Transverse colon (tissue), 4 donors: ENCODE measurements around the gene TLE6. TPM values are rescaled to one million over a fixed set of nuclear protein-coding genes. Genes with fewer than 3 reads are reported as not detected.

Source experiments
- DNase-seq: peaks from one replicate; pipeline ENCODE4 v3.0.0-alpha.2; 2019
- H3K27ac ChIP-seq, 4 donors: fragments of 200-600 bp; sonication (generic); 2 replicates each; pipeline ENCODE4 v1.5.1; 2016 to 2018; ENCODE audit warnings: inconsistent platforms in 4 of 4
- H3K27me3 ChIP-seq: fragments of 200-600 bp; sonication (generic); 2 replicates; pipeline ENCODE4 v1.5.1; 2017; ENCODE audit warnings: inconsistent platforms
- H3K36me3 ChIP-seq, 4 donors: fragments of 200-600 bp; sonication (generic); 2 replicates each; pipeline ENCODE4 v1.5.1; 2017 to 2019; ENCODE audit warnings: inconsistent platforms in 4 of 4
- H3K4me1 ChIP-seq, 4 donors: fragments of 200-600 bp; sonication (generic); 2 replicates each; pipeline ENCODE4 v1.5.1; 2017 to 2020; ENCODE audit warnings: inconsistent platforms in 4 of 4
- H3K4me3 ChIP-seq, 4 donors: fragments of 200-600 bp; sonication (generic); 1 replicate in 1 of 4; 2 replicates in 3 of 4; pipeline versions ENCODE4 v1.5.1 to v1.6.1; 2017 to 2019; ENCODE audit warnings: inconsistent platforms in 4 of 4
- H3K9me3 ChIP-seq, 2 donors: fragments of 200-600 bp; sonication (generic); 2 replicates each; pipeline ENCODE4 v1.5.1; 2017 to 2019; ENCODE audit warnings: inconsistent platforms in 2 of 2
- CTCF ChIP-seq, 5 experiments: fragments of 200-600 bp in 3 of 5; fragments of 450-650 bp in 2 of 5; sonication (generic) in 3 of 5; IDR thresholded peaks; 1 replicate in 2 of 5; 2 replicates in 3 of 5; pipeline ENCODE4 v1.5.1; 2016 to 2017; ENCODE audit warnings: antibody characterized with exemption in 5 of 5, inconsistent platforms in 3 of 5, mild to moderate bottlenecking in 2 of 5, moderate library complexity in 1 of 5
- EP300 ChIP-seq: sonication (generic); formaldehyde crosslinking; IDR thresholded peaks from one replicate; pipeline ENCODE4 v1.6.1; 2017; ENCODE audit warnings: antibody characterized with exemption, low read depth
- POLR2A ChIP-seq: fragments of 450-650 bp; IDR thresholded peaks from one replicate; pipeline ENCODE4 v1.6.1; 2016; ENCODE audit warnings: antibody characterized with exemption, mild to moderate bottlenecking, moderate library complexity
- POLR2AphosphoS5 ChIP-seq, 3 donors: sonication (generic); formaldehyde crosslinking; IDR thresholded peaks; one replicate each; pipeline ENCODE4 v1.6.1; 2016; ENCODE audit warnings: antibody characterized with exemption in 3 of 3
- WGBS, 2 donors: methylation state at CpG; one replicate each; pipeline ENCODE4 v1.1.5; 2018; ENCODE audit warnings: low coverage in 1 of 2; 5-methylcytosine and 5-hydroxymethylcytosine counted together
- in situ Hi-C, 4 donors: fragments of 200-750 bp; cut with MboI; loops; one replicate each; pipeline versions ENCODE4 v1.15.0 to v1.15.1; 2017; ENCODE audit warnings: low sequenced_read_pairs in 3 of 4, low pct_ligation_motif_present in 1 of 4, low pct_unique_long_range_greater_than_20kb in 1 of 4
- intact Hi-C: fragments of 100-400 bp; cut with DNase I; formaldehyde crosslinking; loops from one replicate; pipeline ENCODE4 v1.15.1; 2023; ENCODE audit warnings: low total_unique reads
- total RNA-seq, 4 donors: library from RNA; depleted of rRNA; stranded (reverse); fragments of >200 nt; gene quantifications; one replicate each; pipeline ENCODE4 v1.1.0, GENCODE V29; 2016

Gene TLE6
- total RNA-seq, 4 donors from 2014 or later: not detected

DNA sequence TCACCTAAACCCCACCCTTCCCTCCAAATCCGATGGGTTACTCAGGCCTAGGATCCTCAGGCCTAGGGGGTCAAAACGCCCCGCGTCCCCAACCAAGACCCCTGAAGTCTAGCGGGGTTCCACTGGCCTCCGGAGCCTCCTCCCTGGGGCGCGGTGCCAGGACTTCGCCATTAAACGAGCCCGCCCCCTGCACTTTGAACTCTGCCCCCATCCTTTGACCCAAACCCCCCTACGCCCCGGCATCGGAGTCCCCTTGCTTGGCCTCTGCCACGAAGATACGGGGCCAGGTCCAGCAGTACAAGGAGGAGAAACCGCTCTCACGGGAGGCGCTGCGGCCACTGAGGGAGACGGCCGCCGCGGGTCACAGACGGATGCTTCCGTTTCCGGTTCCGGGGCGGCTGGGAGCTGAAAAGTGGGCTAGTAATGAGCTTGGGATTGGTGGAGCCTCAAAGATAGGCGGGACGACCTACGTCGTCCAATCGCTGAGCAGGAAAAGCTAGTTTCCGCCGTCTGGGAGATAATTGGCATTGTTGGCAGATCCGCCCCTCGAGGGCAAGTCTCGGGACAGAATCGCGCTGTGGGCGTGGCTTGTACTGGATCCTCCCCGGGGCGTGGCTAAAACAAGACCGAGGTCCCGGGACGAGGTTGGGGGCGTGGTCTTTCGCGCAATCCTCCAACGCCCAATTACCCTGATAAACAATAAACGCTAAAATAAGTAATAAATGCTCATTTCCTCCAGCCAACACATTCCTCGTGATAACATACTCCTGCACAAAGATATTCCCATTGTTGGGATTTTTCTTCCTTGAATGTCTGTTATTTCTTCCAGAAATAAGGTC, 26.9 kb upstream of the TLE6 start:
- peak; percentile 100 for DNase-seq
- H3K9me3 ChIP-seq: no peaks in the 10 kb centered on the region
- H3K27me3 ChIP-seq: no peaks in the 10 kb centered on the region
- intact Hi-C loops: no loop called here
- in situ Hi-C loops: loop anchor here in 3 of 4 donors (10.0 to 25.0 kb wide), 4 partner anchors 114 to 214 kb away; partner anchors contain the start of genes GNA11 (in 1 of the 3) and TLE5 (in 1 of the 3)
- WGBS, 2 donors: 0 to 1% methylated on average over 8 to 53 of the region's 53 CpGs
- H3K4me3 ChIP-seq: peak overlapping the region; percentile 57 to 66 (median 62)
- peak; percentile 87 to 98 (median 96) for TF ChIP-seq POLR2AphosphoS5 (IDR thresholded peaks at IDR 0.05)
- no peak for TF ChIP-seq EP300
- peak; percentile 96 for TF ChIP-seq POLR2A
- H3K4me1 ChIP-seq: peaks cover 4 to 26% (median 22%) of the 10 kb centered on the region in 4 donors
- no peaks in the 10 kb centered on the region for H3K36me3 ChIP-seq
- H3K27ac ChIP-seq: peak overlapping the region; percentile 89 to 97 (median 96)

- in situ Hi-C loops (loop anchor here in 3 of 4 donors (10.0 to 25.0 kb wide), 4 partner anchors 112 to 212 kb away; partner anchors contain the start of genes GNA11 (in 1 of the 3) and TLE5 (in 1 of the 3)), intact Hi-C loops (no loop called here)
- no peaks in the 10 kb centered on the region for H3K9me3 ChIP-seq
- H3K4me1 ChIP-seq: peaks cover 4 to 23% (median 20%) of the 10 kb centered on the region in 4 donors
- H3K27ac ChIP-seq: peak overlapping the region; percentile 82 to 90 (median 85)
- H3K36me3 ChIP-seq: no peaks in the 10 kb centered on the region
- peak; percentile 82 for DNase-seq
- no peaks in the 10 kb centered on the region for H3K27me3 ChIP-seq
- H3K4me3 ChIP-seq: peak overlapping the region in 3 of 4 donors; percentile 8 to 38 (median 24)
- TF ChIP-seq CTCF (IDR thresholded peaks at IDR 0.05) (peak in 3 of 5 experiments; percentile 21 to 52 (median 41)), POLR2AphosphoS5 (IDR thresholded peaks at IDR 0.05) (peak; percentile 52 to 79 (median 62)), EP300 (no peak), POLR2A (peak; percentile 53)
- WGBS, 2 donors: 24 to 28% methylated on average over 3 to 9 of the region's 9 CpGs
Observed at GRCh38 chr19:2952953-2953481, 24.3 kb upstream of the TLE6 start.

DNA sequence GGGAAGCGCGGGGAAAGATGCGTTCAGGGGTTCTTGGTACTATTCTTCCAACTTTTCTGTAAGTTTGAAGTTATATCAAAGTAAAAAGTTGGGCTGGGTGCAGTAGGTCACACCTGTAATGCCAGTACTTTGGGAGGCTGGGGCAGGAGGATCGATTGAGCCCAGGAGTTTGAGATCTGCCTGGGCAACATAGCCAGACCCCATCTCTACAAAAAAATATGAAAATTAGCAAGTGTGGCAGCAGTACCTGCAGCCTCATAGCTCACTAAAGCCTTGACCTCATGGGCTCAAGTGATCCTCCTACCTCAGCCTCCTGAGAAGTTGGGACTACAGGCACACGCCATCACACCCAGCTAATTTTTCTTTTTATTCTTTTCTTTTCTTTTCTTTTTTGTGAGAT, 20.2 kb upstream of the TLE6 start:
- Histone ChIP-seq H3K27ac (no peak overlapping the region), H3K4me1 (peaks cover 0 to 13% (median 10%) of the 10 kb centered on the region in 4 donors), H3K27me3 (no peaks in the 10 kb centered on the region), H3K36me3 (no peaks in the 10 kb centered on the region), H3K9me3 (no peaks in the 10 kb centered on the region), H3K4me3 (no peak overlapping the region)
- in situ Hi-C loops (loop anchor here in 3 of 4 donors (10.0 to 25.0 kb wide), 4 partner anchors 108 to 208 kb away; partner anchors contain the start of genes GNA11 (in 1 of the 3) and TLE5 (in 1 of the 3)), intact Hi-C loops (no loop called here)
- TF ChIP-seq POLR2A (no peak), EP300 (no peak), CTCF (IDR thresholded peaks at IDR 0.05) (no peak), POLR2AphosphoS5 (IDR thresholded peaks at IDR 0.05) (no peak)
- WGBS, 2 donors: 91 to 92% methylated on average over 5 of the region's 5 CpGs
- no peak for DNase-seq

- no peaks in the 10 kb centered on the region for H3K36me3 ChIP-seq
- no peak overlapping the region for H3K4me3 ChIP-seq
- H3K4me1 ChIP-seq: peaks cover 0 to 5% (median 1%) of the 10 kb centered on the region in 4 donors
- DNase-seq: no peak
- no peaks in the 10 kb centered on the region for H3K27me3 ChIP-seq
- in situ Hi-C loops (loop anchor here in 3 of 4 donors (5.0 to 25.0 kb wide), 3 partner anchors 127 to 202 kb away; partner anchors contain the start of gene GNA11 (in 1 of the 3)), intact Hi-C loops (loop anchor here (5.0 to 10.0 kb wide), 2 partner anchors 145 to 202 kb away; no protein-coding TSS in a partner anchor)
- 78 to 89% methylated on average over 3 to 12 of the region's 12 CpGs for WGBS, 2 donors
- TF ChIP-seq POLR2A (no peak), EP300 (no peak), CTCF (IDR thresholded peaks at IDR 0.05) (no peak)
- H3K27ac ChIP-seq: no peak overlapping the region
- H3K9me3 ChIP-seq: no peaks in the 10 kb centered on the region
Observed at GRCh38 chr19:2960120-2960519, 17.2 kb upstream of the TLE6 start.
